Loucy (cell line): ENCODE measurements around the gene MINK1.

Experiments
- H2AFZ ChIP-seq: fragments of 200-600 bp; sonication (generic); 2 replicates; pipeline ENCODE4 v1.6.0; 2016; ENCODE audit warnings: antibody characterized with exemption, mild to moderate bottlenecking, low read length, moderate library complexity
- H3F3A ChIP-seq: fragments of 200-600 bp; 2 replicates; pipeline ENCODE4 v1.6.0; 2016; ENCODE audit warnings: antibody characterized with exemption, low read depth, mild to moderate bottlenecking
- H3K27me3 ChIP-seq: fragments of 200-600 bp; sonication (generic); 2 replicates; pipeline ENCODE4 v1.6.1; 2014; ENCODE audit warnings: low read length, mild to moderate bottlenecking; ENCODE audit not compliant: insufficient read depth, poor library complexity, severe bottlenecking
- H3K36me3 ChIP-seq: fragments of 200-600 bp; sonication (generic); 2 replicates; pipeline ENCODE4 v1.6.1; 2016; ENCODE audit warnings: low read length; ENCODE audit not compliant: insufficient read depth
- H3K4me1 ChIP-seq: fragments of 200-600 bp; sonication (generic); 2 replicates; pipeline ENCODE4 v1.5.1; 2014; ENCODE audit warnings: low read length, mild to moderate bottlenecking; ENCODE audit not compliant: insufficient read depth, poor library complexity, severe bottlenecking
- H3K4me2 ChIP-seq: fragments of 200-600 bp; sonication (generic); 2 replicates; pipeline ENCODE4 v1.6.0; 2014; ENCODE audit warnings: antibody characterized with exemption, low read length, low read depth, mild to moderate bottlenecking; ENCODE audit not compliant: poor library complexity, severe bottlenecking
- H3K4me3 ChIP-seq: fragments of 200-600 bp; sonication (generic); 2 replicates; pipeline ENCODE4 v1.5.1; 2014; ENCODE audit warnings: low read length, mild to moderate bottlenecking, mixed read lengths; ENCODE audit not compliant: poor library complexity, severe bottlenecking
- H3K79me2 ChIP-seq: fragments of 200-600 bp; sonication (generic); 2 replicates; pipeline ENCODE4 v1.6.1; 2014; ENCODE audit warnings: low read length; ENCODE audit not compliant: insufficient read depth
- H3K9ac ChIP-seq: fragments of 200-600 bp; sonication (generic); 2 replicates; pipeline ENCODE4 v1.6.0; 2014; ENCODE audit warnings: mild to moderate bottlenecking, low read depth, low read length, moderate library complexity; ENCODE audit not compliant: poor library complexity, severe bottlenecking
- H3K9me2 ChIP-seq: fragments of 200-600 bp; sonication (generic); replicated peaks from 2 replicates; pipeline ENCODE4 v1.6.1; 2016; ENCODE audit warnings: low read depth, low read length, mixed read lengths
- H3K9me3 ChIP-seq: fragments of 200-600 bp; sonication (generic); 2 replicates; pipeline ENCODE4 v1.6.1; 2014; ENCODE audit warnings: mild to moderate bottlenecking, antibody characterized with exemption, low read length, low read depth; ENCODE audit not compliant: insufficient read depth
- H4K20me1 ChIP-seq: fragments of 200-600 bp; sonication (generic); 2 replicates; pipeline ENCODE4 v1.6.0; 2014; ENCODE audit warnings: antibody characterized with exemption, low read length, mild to moderate bottlenecking; ENCODE audit not compliant: insufficient read depth, poor library complexity, severe bottlenecking
- EZH2phosphoT487 ChIP-seq: fragments of 200-600 bp; IDR thresholded peaks from 2 replicates; pipeline ENCODE4 v1.6.1; 2018; ENCODE audit warnings: antibody characterized with exemption, mild to moderate bottlenecking, moderate library complexity, borderline replicate concordance
- TF ChIP-seq, protein P1 (sequence below): fragments of 200-600 bp; sonication (generic); conservative IDR thresholded peaks from 2 replicates; pipeline ENCODE4 v1.5.1; 2014; ENCODE audit warnings: mild to moderate bottlenecking, antibody characterized with exemption, low read length

Gene MINK1

GRCh38 chr17:4938688-4939545, 105.8 kb downstream of the MINK1 start:
- Histone ChIP-seq H3K9me3 (no peaks in the 10 kb centered on the region), H3K9me2 (no peaks in the 10 kb centered on the region), H3K9ac (peak overlapping the region; percentile 99), H3K4me1 (peaks cover 69% of the 10 kb centered on the region), H3K4me3 (peak overlapping the region; percentile 90), H3K4me2 (peak overlapping the region; percentile 98), H3F3A (peaks cover 17% of the 10 kb centered on the region), H4K20me1 (peaks cover 38% of the 10 kb centered on the region), H3K79me2 (peaks cover 67% of the 10 kb centered on the region), H3K27me3 (no peaks in the 10 kb centered on the region), H2AFZ (peak overlapping the region; percentile 67), H3K36me3 (peaks cover 16% of the 10 kb centered on the region; the same call in 1 of the 2 replicates)
- TF ChIP-seq, protein P1, sequence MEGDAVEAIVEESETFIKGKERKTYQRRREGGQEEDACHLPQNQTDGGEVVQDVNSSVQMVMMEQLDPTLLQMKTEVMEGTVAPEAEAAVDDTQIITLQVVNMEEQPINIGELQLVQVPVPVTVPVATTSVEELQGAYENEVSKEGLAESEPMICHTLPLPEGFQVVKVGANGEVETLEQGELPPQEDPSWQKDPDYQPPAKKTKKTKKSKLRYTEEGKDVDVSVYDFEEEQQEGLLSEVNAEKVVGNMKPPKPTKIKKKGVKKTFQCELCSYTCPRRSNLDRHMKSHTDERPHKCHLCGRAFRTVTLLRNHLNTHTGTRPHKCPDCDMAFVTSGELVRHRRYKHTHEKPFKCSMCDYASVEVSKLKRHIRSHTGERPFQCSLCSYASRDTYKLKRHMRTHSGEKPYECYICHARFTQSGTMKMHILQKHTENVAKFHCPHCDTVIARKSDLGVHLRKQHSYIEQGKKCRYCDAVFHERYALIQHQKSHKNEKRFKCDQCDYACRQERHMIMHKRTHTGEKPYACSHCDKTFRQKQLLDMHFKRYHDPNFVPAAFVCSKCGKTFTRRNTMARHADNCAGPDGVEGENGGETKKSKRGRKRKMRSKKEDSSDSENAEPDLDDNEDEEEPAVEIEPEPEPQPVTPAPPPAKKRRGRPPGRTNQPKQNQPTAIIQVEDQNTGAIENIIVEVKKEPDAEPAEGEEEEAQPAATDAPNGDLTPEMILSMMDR: no peak
- TF ChIP-seq EZH2phosphoT487: no peak

GRCh38 chr17:4939546-4939795, 106.3 kb downstream of the MINK1 start:
- H3K4me3 ChIP-seq: peak overlapping the region; percentile 90
- peak overlapping the region; percentile 98 for H3K4me2 ChIP-seq
- peak overlapping the region; percentile 99 for H3K9ac ChIP-seq
- peaks cover 73% of the 10 kb centered on the region for H3K79me2 ChIP-seq
- H3K36me3 ChIP-seq: peaks cover 18% of the 10 kb centered on the region; the same call in 1 of the 2 replicates
- H3K27me3 ChIP-seq: no peaks in the 10 kb centered on the region
- peaks cover 19% of the 10 kb centered on the region for H3F3A ChIP-seq
- H3K9me3 ChIP-seq: no peaks in the 10 kb centered on the region
- TF ChIP-seq EZH2phosphoT487: no peak
- TF ChIP-seq, protein P1: no peak
- peak overlapping the region; percentile 67 for H2AFZ ChIP-seq
- H3K9me2 ChIP-seq: no peaks in the 10 kb centered on the region
- peaks cover 41% of the 10 kb centered on the region for H4K20me1 ChIP-seq
- H3K4me1 ChIP-seq: peaks cover 70% of the 10 kb centered on the region

DNA sequence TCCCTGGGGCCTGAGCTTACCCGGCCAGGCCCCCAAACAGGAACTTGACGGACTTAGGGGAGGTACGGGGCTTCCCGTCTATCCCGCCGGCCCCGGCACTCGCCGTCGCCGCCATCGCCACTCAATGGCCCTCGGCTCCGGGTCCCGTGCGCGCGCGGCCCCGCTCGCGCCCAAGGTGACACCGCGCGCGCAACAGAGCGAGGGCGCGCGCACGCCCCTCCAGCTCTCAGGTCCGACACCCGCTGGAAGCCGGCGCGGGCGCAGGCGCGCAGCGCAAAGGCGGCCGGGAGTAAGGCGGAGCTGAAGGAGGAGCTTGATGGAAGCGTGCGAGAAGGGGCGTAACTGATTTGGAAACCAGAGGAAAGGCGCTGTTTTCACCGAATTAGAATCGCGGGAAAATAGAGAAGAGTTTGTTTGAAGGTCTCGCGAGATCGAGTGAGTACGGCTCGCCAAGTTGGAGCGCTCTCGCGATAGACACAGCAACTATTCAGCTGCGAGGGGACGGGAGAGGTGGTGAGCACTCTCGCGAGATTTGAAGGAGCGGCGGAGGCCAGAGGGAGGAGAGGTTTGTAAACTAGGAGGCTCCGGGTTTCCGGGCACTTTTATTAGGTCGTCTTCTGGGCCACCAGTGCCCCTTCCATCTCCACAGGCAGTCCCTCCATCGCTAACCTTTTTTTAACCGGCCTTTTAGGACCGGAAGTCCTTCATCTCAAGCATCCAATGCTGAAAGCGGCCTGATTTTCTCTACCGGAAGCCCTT, 106.8 kb downstream of the MINK1 start, which contains the start of the genes RNF167 and SLC25A11:
TSS of gene RNF167 (plus strand) at position 473 of the 759 bp plus-strand sequence. CDS start 642 bp downstream, outside the sequence.
TSS of gene SLC25A11 (minus strand) at position 251 of the 759 bp plus-strand sequence. CDS start at position 115, 136 bp downstream.
- Histone ChIP-seq H3K36me3 (peaks cover 23% of the 10 kb centered on the region; the same call in 1 of the 2 replicates), H2AFZ (peak within 1 kb of the TSS; percentile 67), H3K9me3 (no peaks in the 10 kb centered on the region), H3K4me1 (peaks cover 72% of the 10 kb centered on the region), H3F3A (peaks cover 22% of the 10 kb centered on the region), H4K20me1 (peaks cover 46% of the 10 kb centered on the region), H3K9ac (peak within 1 kb of the TSS; percentile 99), H3K4me2 (peak within 1 kb of the TSS; percentile 98), H3K79me2 (peaks cover 78% of the 10 kb centered on the region), H3K9me2 (no peaks in the 10 kb centered on the region), H3K27me3 (no peaks in the 10 kb centered on the region), H3K4me3 (peak within 1 kb of the TSS; percentile 90)
- no peak for TF ChIP-seq EZH2phosphoT487
- TF ChIP-seq, protein P1: no peak
